Measurements from ENCODE around the gene UNC93A. TPM values are rescaled to one million over a fixed set of nuclear protein-coding genes. Genes with fewer than 3 reads are reported as not detected.

Gene UNC93A
- total and polyA plus RNA-seq, 7 donors = not detected

DNA sequence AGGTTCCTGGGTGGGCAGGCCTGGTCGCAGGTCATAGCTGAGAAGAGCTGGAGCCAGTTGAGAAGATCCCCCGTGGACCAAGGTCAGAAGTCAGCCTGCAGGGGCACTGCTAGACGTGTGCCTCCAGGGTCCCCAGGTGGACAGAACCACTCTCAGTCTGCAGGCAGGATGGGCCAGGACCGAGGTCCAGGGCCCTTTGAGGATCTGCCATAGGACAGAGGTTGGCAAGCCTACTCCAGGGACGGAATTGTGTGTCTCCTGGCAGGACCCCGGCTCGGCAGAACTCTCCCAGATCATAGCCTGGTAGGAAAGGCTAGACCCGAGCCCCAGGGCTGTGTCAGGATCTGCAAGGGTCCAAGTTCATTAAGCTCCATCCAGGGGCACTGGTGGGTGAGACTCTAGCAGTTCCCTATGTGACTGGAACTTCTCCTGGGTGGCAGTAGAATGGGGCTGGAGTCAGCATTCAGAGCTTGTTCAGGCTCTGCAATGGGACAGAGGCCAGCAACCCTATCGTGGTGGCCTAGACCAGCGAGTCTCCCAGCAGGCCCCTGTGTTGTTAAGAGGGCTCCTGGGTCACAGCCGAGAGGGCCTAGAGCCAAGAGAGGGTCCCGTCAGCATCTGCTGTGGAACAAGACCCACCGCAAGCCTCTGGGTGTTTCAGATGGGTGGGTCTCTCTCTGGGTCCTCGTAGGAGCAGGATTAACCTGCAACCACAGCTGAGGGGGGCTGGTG lies 51.9 kb downstream of the UNC93A start:
- no peak overlapping the region for H3K4me3 ChIP-seq
- ATAC-seq = no peak
- no peaks in the 10 kb centered on the region for H3K9me3 ChIP-seq
- TF ChIP-seq, protein P1, sequence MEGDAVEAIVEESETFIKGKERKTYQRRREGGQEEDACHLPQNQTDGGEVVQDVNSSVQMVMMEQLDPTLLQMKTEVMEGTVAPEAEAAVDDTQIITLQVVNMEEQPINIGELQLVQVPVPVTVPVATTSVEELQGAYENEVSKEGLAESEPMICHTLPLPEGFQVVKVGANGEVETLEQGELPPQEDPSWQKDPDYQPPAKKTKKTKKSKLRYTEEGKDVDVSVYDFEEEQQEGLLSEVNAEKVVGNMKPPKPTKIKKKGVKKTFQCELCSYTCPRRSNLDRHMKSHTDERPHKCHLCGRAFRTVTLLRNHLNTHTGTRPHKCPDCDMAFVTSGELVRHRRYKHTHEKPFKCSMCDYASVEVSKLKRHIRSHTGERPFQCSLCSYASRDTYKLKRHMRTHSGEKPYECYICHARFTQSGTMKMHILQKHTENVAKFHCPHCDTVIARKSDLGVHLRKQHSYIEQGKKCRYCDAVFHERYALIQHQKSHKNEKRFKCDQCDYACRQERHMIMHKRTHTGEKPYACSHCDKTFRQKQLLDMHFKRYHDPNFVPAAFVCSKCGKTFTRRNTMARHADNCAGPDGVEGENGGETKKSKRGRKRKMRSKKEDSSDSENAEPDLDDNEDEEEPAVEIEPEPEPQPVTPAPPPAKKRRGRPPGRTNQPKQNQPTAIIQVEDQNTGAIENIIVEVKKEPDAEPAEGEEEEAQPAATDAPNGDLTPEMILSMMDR (IDR thresholded peaks at IDR 0.05) = no peak
- DNase-seq = no peak
- no peaks in the 10 kb centered on the region for H3K4me1 ChIP-seq
- WGBS, 3 donors = 81 to 83% (median 81%) methylated on average over 14 of the region's 14 CpGs
- H3K27ac ChIP-seq = no peak overlapping the region
- intact Hi-C loops (cut with DNase I) = no loop called here
- H3K36me3 ChIP-seq (ENCODE audit: insufficient read depth in 1 of 2, low read depth in 1 of 2) = no peaks in the 10 kb centered on the region
- H3K27me3 ChIP-seq (ENCODE audit: insufficient read depth in 3 of 3, low read length in 2 of 3) = peaks cover 0 to 35% (median 0%) of the 10 kb centered on the region in 3 donors

DNA sequence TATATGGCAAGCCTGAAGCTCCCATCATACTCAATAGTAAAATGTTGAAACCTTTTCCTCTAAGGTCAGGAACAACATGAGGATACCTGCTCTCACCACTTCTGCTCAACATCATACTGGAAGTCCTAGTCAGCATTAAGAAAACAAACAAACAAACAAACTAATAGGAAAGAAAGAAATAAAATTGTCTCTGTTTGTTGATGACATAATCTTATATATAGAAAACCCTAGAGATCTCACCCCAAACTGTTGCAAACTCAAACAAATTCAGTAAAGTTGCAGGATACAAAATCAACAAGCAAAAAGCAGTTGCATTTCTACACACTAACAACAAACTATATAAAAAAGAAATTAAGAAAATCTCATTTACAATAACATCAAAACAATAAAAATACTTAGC lies 54.2 kb downstream of the UNC93A start:
- Histone ChIP-seq H3K27me3 (ENCODE audit: insufficient read depth in 3 of 3, low read length in 2 of 3) (peaks cover 0 to 47% (median 3%) of the 10 kb centered on the region in 3 donors), H3K9me3 (no peaks in the 10 kb centered on the region), H3K27ac (no peak overlapping the region), H3K4me1 (no peaks in the 10 kb centered on the region), H3K36me3 (ENCODE audit: insufficient read depth in 1 of 2, low read depth in 1 of 2) (no peaks in the 10 kb centered on the region), H3K4me3 (no peak overlapping the region)
- intact Hi-C loops (cut with DNase I) = loop anchor here in 1 of 2 donors (5.0 kb wide), 1 partner anchor 157 kb away; no protein-coding TSS in a partner anchor
- ATAC-seq (no peak), DNase-seq (no peak)
- TF ChIP-seq, protein P1 (IDR thresholded peaks at IDR 0.05) = no peak

DNA sequence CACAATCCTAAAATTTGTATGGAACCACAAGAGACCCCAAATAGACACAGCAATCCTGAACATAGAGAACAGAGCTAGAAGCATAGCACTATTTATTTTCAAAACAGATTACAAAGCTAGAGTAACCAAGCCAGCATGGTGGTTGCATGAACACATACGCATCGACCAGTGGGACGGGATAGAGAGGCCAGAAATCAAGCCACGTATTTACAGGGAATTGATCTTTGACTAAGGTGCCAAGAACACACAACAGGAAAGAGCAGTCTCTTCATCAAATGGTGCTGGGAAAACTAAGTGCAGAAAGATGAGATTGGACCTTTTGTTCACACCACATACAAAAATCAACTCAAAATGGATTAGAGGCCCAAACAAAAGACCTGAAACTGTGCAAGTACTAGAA lies 54.8 kb downstream of the UNC93A start:
- no peak overlapping the region for H3K27ac ChIP-seq
- H3K4me3 ChIP-seq = no peak overlapping the region
- WGBS, 3 donors = 75 to 78% (median 77%) methylated on average over 4 of the region's 4 CpGs
- intact Hi-C loops (cut with DNase I) = loop anchor here in 1 of 2 donors (5.0 kb wide), 1 partner anchor 156 kb away; no protein-coding TSS in a partner anchor
- H3K27me3 ChIP-seq (ENCODE audit: insufficient read depth in 3 of 3, low read length in 2 of 3) = peaks cover 0 to 49% (median 3%) of the 10 kb centered on the region in 3 donors
- H3K4me1 ChIP-seq = no peaks in the 10 kb centered on the region
- DNase-seq (no peak), ATAC-seq (no peak)
- TF ChIP-seq, protein P1 (IDR thresholded peaks at IDR 0.05) = no peak
- no peaks in the 10 kb centered on the region for H3K9me3 ChIP-seq
- no peaks in the 10 kb centered on the region for H3K36me3 ChIP-seq (ENCODE audit: insufficient read depth in 1 of 2, low read depth in 1 of 2)

DNA sequence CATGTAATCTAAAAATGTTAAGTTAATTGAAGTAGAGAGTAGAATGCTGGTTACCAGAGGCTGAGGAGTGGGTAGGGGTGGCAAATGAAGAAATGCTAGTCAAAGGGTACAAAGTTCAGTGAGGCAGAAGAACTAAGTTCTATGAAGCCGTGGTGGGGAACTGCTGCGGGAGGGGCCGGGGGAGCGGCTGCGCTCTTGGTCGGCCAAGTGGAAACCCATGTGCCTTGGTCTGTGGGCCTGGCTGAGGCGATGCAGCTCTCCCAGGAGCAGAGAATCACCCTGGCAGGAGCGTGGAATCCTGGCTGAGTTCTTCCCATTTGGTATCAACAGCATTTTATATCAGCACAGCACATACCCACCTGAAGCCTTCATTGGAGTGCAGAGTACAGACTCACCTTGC lies 56.1 kb downstream of the UNC93A start:
- 85 to 94% (median 86%) methylated on average over 8 of the region's 8 CpGs for WGBS, 3 donors
- no peak overlapping the region for H3K27ac ChIP-seq
- DNase-seq = no peak
- peaks cover 2 to 50% (median 4%) of the 10 kb centered on the region in 3 donors for H3K27me3 ChIP-seq (ENCODE audit: insufficient read depth in 3 of 3, low read length in 2 of 3)
- no peaks in the 10 kb centered on the region for H3K4me1 ChIP-seq
- H3K36me3 ChIP-seq (ENCODE audit: insufficient read depth in 1 of 2, low read depth in 1 of 2) = no peaks in the 10 kb centered on the region
- TF ChIP-seq, protein P1 (IDR thresholded peaks at IDR 0.05) = no peak
- intact Hi-C loops (cut with DNase I) = loop anchor here in 1 of 2 donors (5.0 kb wide), 1 partner anchor 155 kb away; no protein-coding TSS in a partner anchor
- no peak for ATAC-seq
- H3K9me3 ChIP-seq = no peaks in the 10 kb centered on the region
- no peak overlapping the region for H3K4me3 ChIP-seq
